Cardiac muscle cell (in vitro differentiated cells and primary cell): Measurements from ENCODE around the gene GTF2A1. TPM values are rescaled to one million over a fixed set of nuclear protein-coding genes. Genes with fewer than 3 reads are reported as not detected.

ENCODE experiments used
- DNase-seq, 2 donors: peaks; one replicate each; pipeline versions ENCODE4 v3.0.0 to v3.0.0-alpha.2; 2010 to 2017; ENCODE audit warnings: low read depth in 1 of 2, low spot score in 1 of 2
- H3K27ac ChIP-seq: fragments of 200-600 bp; sonication (generic); 2 replicates; pipeline ENCODE4 v1.5.1; 2016
- H3K27me3 ChIP-seq: fragments of 200-600 bp; sonication (generic); 2 replicates; pipeline ENCODE4 v1.6.0; 2016; ENCODE audit warnings: control low read depth
- H3K36me3 ChIP-seq: fragments of 200-600 bp; sonication (generic); 2 replicates; pipeline ENCODE4 v1.5.1; 2016; ENCODE audit warnings: control low read depth
- H3K4me1 ChIP-seq: fragments of 200-600 bp; sonication (generic); 2 replicates; pipeline ENCODE4 v1.8.1; 2017; ENCODE audit warnings: low read depth, mild to moderate bottlenecking, mixed run types
- H3K4me3 ChIP-seq: fragments of 200-600 bp; sonication (generic); 2 replicates; pipeline ENCODE4 v1.5.1; 2016; ENCODE audit warnings: mild to moderate bottlenecking
- H3K9me3 ChIP-seq: fragments of 200-600 bp; sonication (generic); 2 replicates; pipeline ENCODE4 v1.5.1; 2017; ENCODE audit warnings: low read depth, mild to moderate bottlenecking, control low read depth
- CTCF ChIP-seq: IDR thresholded peaks from 2 replicates; pipeline ENCODE4 v1.5.1; 2012; ENCODE audit warnings: low read depth, mild to moderate bottlenecking, low read length
- polyA plus RNA-seq: library from polyadenylated mRNA; unstranded; fragments of >200 nt; fragmentation: Nextera tagmentation; extraction: Ambion mirVana; gene quantifications from 2 replicates; pipeline ENCODE4 v1.2.1, GENCODE V29; 2016
- total RNA-seq: library from RNA; depleted of rRNA; stranded (reverse); fragments of >200 nt; gene quantifications from 2 replicates; pipeline ENCODE4 v1.2.3, GENCODE V29; 2016

GTF2A1 gene
- total and polyA plus RNA-seq, 2 experiments from 2014 or later, result 3.5 to 26.8 TPM

- Histone ChIP-seq H3K36me3 (no peaks in the 10 kb centered on the region), H3K27me3 (no peaks in the 10 kb centered on the region), H3K27ac (no peak overlapping the region), H3K4me3 (no peak overlapping the region), H3K4me1 (no peaks in the 10 kb centered on the region), H3K9me3 (no peaks in the 10 kb centered on the region)
- no peak for DNase-seq
- TF ChIP-seq CTCF, result no peak
These were observed 95.2 kb downstream of the GTF2A1 start for GRCh38 chr14:81125536-81125935.

Other genes starting within 250 kb of the GTF2A1 start
- gene STON2, start 179.4 kb upstream of the GTF2A1 start, total RNA-seq, result 1.0 and 1.4 TPM in 2 replicates
- gene STON2, start 179.4 kb upstream of the GTF2A1 start, polyA plus RNA-seq, result 0.54 and 0.62 TPM in 2 replicates